Neural progenitor cell (in vitro differentiated cells): Measurements from ENCODE around the gene PLCB1. TPM values are rescaled to one million over a fixed set of nuclear protein-coding genes. Genes with fewer than 3 reads are reported as not detected.

ENCODE experiments used
- DNase-seq: peaks from one replicate; pipeline ENCODE4 v3.0.0-alpha.2; 2016; ENCODE audit warnings: low spot score
- H2AFZ ChIP-seq: fragments of 200-600 bp; sonication (generic); replicated peaks from 2 replicates; pipeline ENCODE4 v1.6.1; 2016; ENCODE audit warnings: antibody characterized with exemption
- H3F3A ChIP-seq: fragments of 200-600 bp; sonication (generic); 2 replicates; pipeline ENCODE4 v1.6.1; 2016; ENCODE audit warnings: antibody characterized with exemption, low read depth
- H3K27ac ChIP-seq: fragments of 200-600 bp; sonication (generic); 2 replicates; pipeline ENCODE4 v1.5.1; 2016; ENCODE audit warnings: mild to moderate bottlenecking
- H3K27me3 ChIP-seq: fragments of 200-600 bp; sonication (generic); 2 replicates; pipeline ENCODE4 v1.6.1; 2016; ENCODE audit warnings: mild to moderate bottlenecking, moderate library complexity
- H3K36me3 ChIP-seq: fragments of 200-600 bp; sonication (generic); 2 replicates; pipeline ENCODE4 v1.5.1; 2016
- H3K4me1 ChIP-seq: fragments of 200-600 bp; sonication (generic); 2 replicates; pipeline ENCODE4 v1.6.1; 2016; ENCODE audit warnings: mixed run types
- H3K4me2 ChIP-seq: fragments of 200-600 bp; sonication (generic); 2 replicates; pipeline ENCODE4 v1.6.1; 2016
- H3K4me3 ChIP-seq: fragments of 200-600 bp; sonication (generic); 2 replicates; pipeline ENCODE4 v1.5.1; 2016
- H3K79me2 ChIP-seq: fragments of 200-600 bp; sonication (generic); 2 replicates; pipeline ENCODE4 v1.6.1; 2016; ENCODE audit warnings: low read depth
- H3K9ac ChIP-seq: fragments of 200-600 bp; sonication (generic); 2 replicates; pipeline ENCODE4 v1.6.1; 2016
- H3K9me3 ChIP-seq: fragments of 200-600 bp; sonication (generic); 2 replicates; pipeline ENCODE4 v1.5.1; 2016; ENCODE audit warnings: low read depth
- H4K20me1 ChIP-seq: fragments of 200-600 bp; sonication (generic); 2 replicates; pipeline ENCODE4 v1.6.1; 2016; ENCODE audit warnings: low read depth
- H3K27ac Mint-ChIP-seq: 3 replicates; pipeline ENCODE4 v1.8.0; 2021; ENCODE audit warnings: mixed read lengths
- H3K27me3 Mint-ChIP-seq: 2 replicates; pipeline ENCODE4 v1.8.0; 2022; ENCODE audit warnings: low read depth, mild to moderate bottlenecking, inconsistent platforms, moderate library complexity, mixed read lengths; ENCODE audit not compliant: insufficient read depth
- H3K36me3 Mint-ChIP-seq: 3 replicates; pipeline ENCODE4 v1.8.0; 2021; ENCODE audit warnings: mixed read lengths
- H3K4me1 Mint-ChIP-seq: 3 replicates; pipeline ENCODE4 v1.8.0; 2021; ENCODE audit warnings: mixed read lengths
- H3K4me3 Mint-ChIP-seq: 3 replicates; pipeline ENCODE4 v1.8.0; 2021; ENCODE audit warnings: mild to moderate bottlenecking, moderate library complexity, mixed read lengths
- H3K9me3 Mint-ChIP-seq: 3 replicates; pipeline ENCODE4 v1.8.0; 2020; ENCODE audit warnings: mixed read lengths
- CTCF ChIP-seq: fragments of 200-600 bp; sonication (generic); IDR thresholded peaks from 2 replicates; pipeline ENCODE4 v1.5.1; 2017; ENCODE audit warnings: antibody characterized with exemption, mild to moderate bottlenecking
- EZH2 ChIP-seq: fragments of 200-600 bp; sonication (generic); IDR thresholded peaks from 2 replicates; pipeline ENCODE4 v1.6.1; 2017; ENCODE audit warnings: antibody characterized with exemption, mild to moderate bottlenecking, moderate library complexity
- EZH2phosphoT487 ChIP-seq: fragments of 200-600 bp; sonication (generic); IDR thresholded peaks from 2 replicates; pipeline ENCODE4 v1.6.1; 2017; ENCODE audit warnings: antibody characterized with exemption
- total RNA-seq: library from RNA; depleted of rRNA; stranded (reverse); fragments of >200 nt; gene quantifications from 2 replicates; pipeline ENCODE4 v1.2.3, GENCODE V29; 2015; ENCODE audit warnings: low replicate concordance

Gene PLCB1
- total RNA-seq, 1 donor from 2014 or later = 30.2 TPM

- no peak for DNase-seq
- Histone ChIP-seq H3K27ac (no peak overlapping the region), H3F3A (no peaks in the 10 kb centered on the region), H3K4me3 (peak overlapping the region; percentile 73), H3K9ac (no peak overlapping the region), H3K27me3 (peaks cover 43% of the 10 kb centered on the region), H3K9me3 (no peaks in the 10 kb centered on the region), H3K4me1 (no peaks in the 10 kb centered on the region), H2AFZ (peak overlapping the region; percentile 91), H3K4me2 (peak overlapping the region; percentile 86), H3K36me3 (no peaks in the 10 kb centered on the region), H3K79me2 (no peaks in the 10 kb centered on the region), H4K20me1 (no peaks in the 10 kb centered on the region)
- Mint-ChIP-seq H3K36me3 (no peaks in the 10 kb centered on the region), H3K4me1 (peaks cover 24% of the 10 kb centered on the region), H3K27me3 (peaks cover 5% of the 10 kb centered on the region), H3K9me3 (peaks cover 2% of the 10 kb centered on the region), H3K4me3 (peak overlapping the region; percentile 91), H3K27ac (no peak overlapping the region)
- TF ChIP-seq EZH2 (no peak), EZH2phosphoT487 (no peak), CTCF (no peak)
These were observed 1.3 kb downstream of the PLCB1 start for GRCh38 chr20:8133310-8133768.

- peaks cover 5% of the 10 kb centered on the region for H3K27me3 Mint-ChIP-seq
- Histone ChIP-seq H4K20me1 (no peaks in the 10 kb centered on the region), H3K4me1 (no peaks in the 10 kb centered on the region), H3K27ac (no peak overlapping the region), H3K27me3 (peaks cover 43% of the 10 kb centered on the region), H3K9ac (no peak overlapping the region), H3K4me2 (no peak overlapping the region), H3K4me3 (no peak overlapping the region), H3K79me2 (no peaks in the 10 kb centered on the region), H3K36me3 (no peaks in the 10 kb centered on the region), H2AFZ (no peak overlapping the region), H3K9me3 (no peaks in the 10 kb centered on the region), H3F3A (no peaks in the 10 kb centered on the region)
- H3K36me3 Mint-ChIP-seq = no peaks in the 10 kb centered on the region
- no peak overlapping the region for H3K27ac Mint-ChIP-seq
- H3K4me1 Mint-ChIP-seq = peaks cover 24% of the 10 kb centered on the region
- H3K4me3 Mint-ChIP-seq = peak overlapping the region; percentile 91
- DNase-seq = no peak
- no peak for TF ChIP-seq EZH2
- TF ChIP-seq EZH2phosphoT487 = no peak
- no peak for TF ChIP-seq CTCF
- peaks cover 2% of the 10 kb centered on the region for H3K9me3 Mint-ChIP-seq
These were observed 1.9 kb downstream of the PLCB1 start for GRCh38 chr20:8133851-8134451.

GRCh38 chr20:8139899-8140298 is 7.8 kb downstream of the PLCB1 start:
- no peaks in the 10 kb centered on the region for H3K27me3 Mint-ChIP-seq
- TF ChIP-seq EZH2phosphoT487 = no peak
- TF ChIP-seq EZH2 = no peak
- TF ChIP-seq CTCF = no peak
- H3K4me1 Mint-ChIP-seq = peaks cover 7% of the 10 kb centered on the region
- no peaks in the 10 kb centered on the region for H3K9me3 Mint-ChIP-seq
- no peak overlapping the region for H3K4me3 Mint-ChIP-seq
- no peak overlapping the region for H3K27ac ChIP-seq
- H3K9me3 ChIP-seq = no peaks in the 10 kb centered on the region
- H4K20me1 ChIP-seq = no peaks in the 10 kb centered on the region
- no peak overlapping the region for H3K4me3 ChIP-seq
- no peak overlapping the region for H3K9ac ChIP-seq
- no peak overlapping the region for H3K27ac Mint-ChIP-seq
- no peaks in the 10 kb centered on the region for H3F3A ChIP-seq
- H3K27me3 ChIP-seq = peaks cover 1% of the 10 kb centered on the region
- H3K79me2 ChIP-seq = no peaks in the 10 kb centered on the region
- H2AFZ ChIP-seq = no peak overlapping the region
- peaks cover 5% of the 10 kb centered on the region for H3K4me1 ChIP-seq
- DNase-seq = no peak
- H3K4me2 ChIP-seq = no peak overlapping the region
- peaks cover 2% of the 10 kb centered on the region for H3K36me3 Mint-ChIP-seq
- no peaks in the 10 kb centered on the region for H3K36me3 ChIP-seq
